CD14-positive monocyte (primary cell): Measurements from ENCODE around the gene MAPK12. TPM values are rescaled to one million over a fixed set of nuclear protein-coding genes. Genes with fewer than 3 reads are reported as not detected.
"Not testable (repeated sequence)": the region's sequence is repeated elsewhere in the genome, so short reads cannot be mapped to it uniquely, and the experiment has no call there.

Source experiments
- DNase-seq, 3 donors: peaks; one replicate each; pipeline ENCODE4 v3.0.0-alpha.2; 2011 to 2022
- H2AFZ ChIP-seq: 2 replicates; pipeline ENCODE4 v1.6.0; 2012; ENCODE audit warnings: mild to moderate bottlenecking, low read depth, low read length, inconsistent platforms; ENCODE audit not compliant: insufficient read depth, poor library complexity, severe bottlenecking
- H3K27ac ChIP-seq, 2 donors: 1 replicate in 1 of 2; 2 replicates in 1 of 2; pipeline ENCODE4 v1.5.1; 2012 to 2013; ENCODE audit warnings: low read length in 2 of 2, control low read depth in 1 of 2, inconsistent platforms in 1 of 2, low read depth in 1 of 2, mild to moderate bottlenecking in 1 of 2
- H3K27me3 ChIP-seq, 2 donors: one replicate each; pipeline versions ENCODE4 v1.6.0 to v1.6.1; 2011 to 2013; ENCODE audit warnings: low read length in 2 of 2; ENCODE audit not compliant: control insufficient read depth in 2 of 2, insufficient read depth in 2 of 2
- H3K36me3 ChIP-seq, 2 donors: replicated peaks in 1 of 2; 1 replicate in 1 of 2; 2 replicates in 1 of 2; pipeline versions ENCODE4 v1.5.1 to v1.6.1; 2012 to 2013; ENCODE audit warnings: low read length in 2 of 2, control low read depth in 1 of 2, inconsistent platforms in 1 of 2, mild to moderate bottlenecking in 1 of 2; ENCODE audit not compliant: insufficient read depth in 2 of 2, control insufficient read depth in 1 of 2
- H3K4me1 ChIP-seq, 2 donors: 1 replicate in 1 of 2; 2 replicates in 1 of 2; pipeline versions ENCODE4 v1.5.1 to v1.6.1; 2012 to 2013; ENCODE audit warnings: low read length in 2 of 2, control low read depth in 1 of 2, inconsistent platforms in 1 of 2, mild to moderate bottlenecking in 1 of 2, moderate library complexity in 1 of 2; ENCODE audit not compliant: insufficient read depth in 2 of 2, control insufficient read depth in 1 of 2
- H3K4me2 ChIP-seq: replicated peaks from 2 replicates; pipeline ENCODE3; 2012; ENCODE audit warnings: low read length, moderate library complexity, mild to moderate bottlenecking; ENCODE audit not compliant: poor library complexity, severe bottlenecking; ENCODE audit errors: extremely low read depth
- H3K4me3 ChIP-seq, 3 experiments: fragments of 200-600 bp in 1 of 3; sonication (generic) in 1 of 3; replicated peaks in 1 of 3; 1 replicate in 2 of 3; 2 replicates in 1 of 3; pipeline ENCODE4 v1.5.1; 2011 to 2013; ENCODE audit warnings: low read length in 3 of 3, mild to moderate bottlenecking in 3 of 3, control low read depth in 2 of 3, low read depth in 2 of 3, inconsistent platforms in 1 of 3, moderate library complexity in 1 of 3
- H3K79me2 ChIP-seq: 2 replicates; pipeline ENCODE4 v1.6.0; 2012; ENCODE audit warnings: mild to moderate bottlenecking, control low read depth, inconsistent platforms, low read length, moderate library complexity; ENCODE audit not compliant: insufficient read depth
- H3K9ac ChIP-seq: 2 replicates; pipeline ENCODE4 v1.6.0; 2017; ENCODE audit warnings: low read length, mild to moderate bottlenecking; ENCODE audit not compliant: insufficient read depth, poor library complexity, severe bottlenecking
- H3K9me3 ChIP-seq, 2 donors: replicated peaks in 1 of 2; 1 replicate in 1 of 2; 2 replicates in 1 of 2; pipeline versions ENCODE4 v1.5.1 to v1.6.1; 2012 to 2013; ENCODE audit warnings: low read length in 2 of 2, control low read depth in 1 of 2; ENCODE audit not compliant: control insufficient read depth in 1 of 2, insufficient read depth in 1 of 2
- H4K20me1 ChIP-seq: 2 replicates; pipeline ENCODE4 v1.6.0; 2012; ENCODE audit warnings: mild to moderate bottlenecking, low read length, control low read depth, moderate library complexity; ENCODE audit not compliant: insufficient read depth
- H3K27ac Mint-ChIP-seq, 7 donors: one replicate each; pipeline ENCODE4 v1.8.0; 2020; ENCODE audit warnings: mild to moderate bottlenecking in 7 of 7, mixed read lengths in 7 of 7, moderate library complexity in 6 of 7, inconsistent platforms in 2 of 7
- H3K27me3 Mint-ChIP-seq, 3 donors: one replicate each; pipeline ENCODE4 v1.8.0; 2021 to 2022; ENCODE audit warnings: low read depth in 3 of 3, mild to moderate bottlenecking in 3 of 3, mixed read lengths in 3 of 3, moderate library complexity in 3 of 3, inconsistent platforms in 1 of 3
- H3K36me3 Mint-ChIP-seq, 2 donors: one replicate each; pipeline ENCODE4 v1.8.0; 2020; ENCODE audit warnings: mixed read lengths in 2 of 2, inconsistent platforms in 1 of 2, mild to moderate bottlenecking in 1 of 2
- H3K4me1 Mint-ChIP-seq: one replicate; pipeline ENCODE4 v1.8.0; 2020; ENCODE audit warnings: mild to moderate bottlenecking, mixed read lengths
- H3K4me3 Mint-ChIP-seq, 2 donors: one replicate each; pipeline ENCODE4 v1.8.0; 2020; ENCODE audit warnings: mild to moderate bottlenecking in 2 of 2, mixed read lengths in 2 of 2, moderate library complexity in 1 of 2
- H3K9me3 Mint-ChIP-seq, 7 donors: one replicate each; pipeline ENCODE4 v1.8.0; 2020 to 2022; ENCODE audit warnings: mixed read lengths in 7 of 7, mild to moderate bottlenecking in 6 of 7, moderate library complexity in 6 of 7, inconsistent platforms in 2 of 7
- CTCF ChIP-seq: fragments of 200-600 bp; IDR thresholded peaks from one replicate; pipeline ENCODE4 v1.8.0; 2022; ENCODE audit warnings: antibody characterized with exemption, mild to moderate bottlenecking
- WGBS: methylation state at CpG from one replicate; pipeline ENCODE4 v1.1.5; 2013; ENCODE audit warnings: missing lambda C conversion rate; ENCODE audit not compliant: insufficient coverage; 5-methylcytosine and 5-hydroxymethylcytosine counted together
- intact Hi-C, 2 donors: fragments of 100-400 bp; cut with micrococcal nuclease; formaldehyde crosslinking; loops; one replicate each; pipeline versions ENCODE4 v1.15.0 to v1.15.1; 2023
- polyA plus RNA-seq, 3 donors: library from polyadenylated mRNA; depleted of rRNA in 1 of 3; unstranded in 2 of 3; stranded (reverse) in 1 of 3; fragments of 300-500 nt in 2 of 3; fragments of >200 nt in 1 of 3; fragmentation: Illumina TruSeq in 2 of 3; gene quantifications; 1 replicate in 2 of 3; 2 replicates in 1 of 3; pipeline ENCODE4 v1.2.3, GENCODE V29; 2012 to 2021

The MAPK12 gene
- polyA plus RNA-seq, 3 donors = 0.06 to 3.2 (median 0.13) TPM

GRCh38 chr22:50274771-50275170, 13.3 kb upstream of the MAPK12 start:
- intact Hi-C loops = loop anchor here in 1 of 2 donors (5.0 kb wide), 2 partner anchors 53 to 68 kb away; partner anchors contain the start of genes DENND6B and PPP6R2
- Mint-ChIP-seq H3K27me3 (peaks cover 13 to 34% (median 24%) of the 10 kb centered on the region in 3 donors), H3K4me1 (peaks cover 20% of the 10 kb centered on the region), H3K4me3 (no peak overlapping the region), H3K36me3 (peaks cover 41 to 63% of the 10 kb centered on the region in 2 donors), H3K27ac (peak overlapping the region in 1 of 7 donors; percentile 30), H3K9me3 (peaks cover 0 to 3% (median 0%) of the 10 kb centered on the region in 7 donors)
- H3K9ac ChIP-seq = no peak overlapping the region
- no peak overlapping the region for H2AFZ ChIP-seq
- H3K4me3 ChIP-seq = no peak overlapping the region
- peaks cover 9 to 22% of the 10 kb centered on the region in 2 donors for H3K27me3 ChIP-seq
- H3K27ac ChIP-seq = no peak overlapping the region
- H3K36me3 ChIP-seq = peaks cover 52 to 54% of the 10 kb centered on the region in 2 donors
- 87% methylated on average over 5 of the region's 7 CpGs for WGBS
- peaks cover 0 to under 1% of the 10 kb centered on the region in 2 donors for H3K9me3 ChIP-seq
- no peak for TF ChIP-seq CTCF
- peaks cover 89% of the 10 kb centered on the region for H4K20me1 ChIP-seq
- no peaks in the 10 kb centered on the region for H3K79me2 ChIP-seq
- H3K4me1 ChIP-seq = peaks cover 20 to 32% of the 10 kb centered on the region in 2 donors
- no peak for DNase-seq
- no peak overlapping the region for H3K4me2 ChIP-seq

GRCh38 chr22:50274311-50274710, 12.8 kb upstream of the MAPK12 start:
- Mint-ChIP-seq H3K9me3 (peaks cover 0 to 6% (median 0%) of the 10 kb centered on the region in 7 donors), H3K4me1 (peaks cover 22% of the 10 kb centered on the region), H3K27ac (no peak overlapping the region), H3K36me3 (peaks cover 38 to 58% of the 10 kb centered on the region in 2 donors), H3K27me3 (peaks cover 18 to 39% (median 28%) of the 10 kb centered on the region in 3 donors), H3K4me3 (no peak overlapping the region)
- Histone ChIP-seq H3K27me3 (peaks cover 12 to 26% of the 10 kb centered on the region in 2 donors), H3K79me2 (no peaks in the 10 kb centered on the region), H3K4me2 (no peak overlapping the region), H3K4me3 (no peak overlapping the region), H3K9ac (no peak overlapping the region), H3K4me1 (peaks cover 25 to 36% of the 10 kb centered on the region in 2 donors), H2AFZ (no peak overlapping the region), H3K36me3 (peaks cover 48 to 50% of the 10 kb centered on the region in 2 donors), H4K20me1 (peaks cover 88% of the 10 kb centered on the region), H3K27ac (no peak overlapping the region), H3K9me3 (peaks cover 0 to 5% of the 10 kb centered on the region in 2 donors)
- 52% methylated on average over 2 of the region's 7 CpGs for WGBS
- peak; percentile 11 for TF ChIP-seq CTCF
- DNase-seq = peak; percentile 33 to 54 (median 53)
- intact Hi-C loops = no loop called here

- DNase-seq, H3K4me3 ChIP-seq, intact Hi-C loops, H3K79me2 ChIP-seq, H3K9ac ChIP-seq, H3K9me3 ChIP-seq, H3K4me3 Mint-ChIP-seq, H3K4me2 ChIP-seq, H3K27ac ChIP-seq, H2AFZ ChIP-seq: not testable (repeated sequence)
- Mint-ChIP-seq H3K27ac (peak overlapping the region in 1 of 7 donors; percentile 61), H3K27me3 (peaks cover 23 to 44% (median 34%) of the 10 kb centered on the region in 3 donors), H3K4me1 (peaks cover 23% of the 10 kb centered on the region), H3K36me3 (peaks cover 33 to 53% of the 10 kb centered on the region in 2 donors), H3K9me3 (peaks cover 0 to 10% (median 0%) of the 10 kb centered on the region in 7 donors)
- peaks cover 87% of the 10 kb centered on the region for H4K20me1 ChIP-seq
- 95% methylated on average over 7 of the region's 10 CpGs for WGBS
- peaks cover 42 to 44% of the 10 kb centered on the region in 2 donors for H3K36me3 ChIP-seq
- peaks cover 17 to 32% of the 10 kb centered on the region in 2 donors for H3K27me3 ChIP-seq
- H3K4me1 ChIP-seq = peaks cover 25 to 38% of the 10 kb centered on the region in 2 donors
Measured at GRCh38 chr22:50273781-50274180, 12.3 kb upstream of the MAPK12 start.
